Measurements from ENCODE around the gene LCMT1.

Gene LCMT1

GRCh38 chr16:25083065-25083464, 28.5 kb upstream of the LCMT1 start:
- no peak for TF ChIP-seq CTCF (IDR thresholded peaks at IDR 0.05; ENCODE audit: control insufficient read depth, insufficient read depth, low read depth, low read length, missing control alignments)
- no peak overlapping the region for H3K4me3 ChIP-seq (ENCODE audit: control insufficient read depth, low read depth, low read length)
- DNase-seq (ENCODE audit: low read depth), result no peak

DNA sequence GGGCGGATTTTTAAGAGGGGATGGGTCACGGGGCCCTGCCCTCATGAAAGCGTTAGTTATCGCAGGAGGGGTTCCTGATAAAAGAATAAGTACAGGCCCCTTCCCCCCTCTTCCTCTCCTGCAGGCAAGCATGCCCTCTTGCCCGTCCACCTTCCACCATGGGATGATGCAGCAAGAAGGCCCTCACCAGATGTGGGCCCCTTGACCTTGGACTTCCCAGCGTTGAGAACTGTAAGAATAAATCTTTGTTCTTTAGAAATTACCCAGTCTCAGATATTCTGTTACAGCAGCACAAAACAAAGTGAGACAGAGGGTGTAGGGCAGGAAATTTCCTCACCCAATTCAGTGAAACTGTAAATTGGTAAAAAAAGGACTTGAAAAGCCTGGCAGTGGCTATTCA, 27.8 kb upstream of the LCMT1 start:
- DNase-seq (ENCODE audit: low read depth), result no peak
- H3K4me3 ChIP-seq (ENCODE audit: control insufficient read depth, low read depth, low read length), result no peak overlapping the region
- no peak for TF ChIP-seq CTCF (IDR thresholded peaks at IDR 0.05; ENCODE audit: control insufficient read depth, insufficient read depth, low read depth, low read length, missing control alignments)

- no peak for TF ChIP-seq CTCF (IDR thresholded peaks at IDR 0.05; ENCODE audit: control insufficient read depth, insufficient read depth, low read depth, low read length, missing control alignments)
- no peak for DNase-seq (ENCODE audit: low read depth)
- H3K4me3 ChIP-seq (ENCODE audit: control insufficient read depth, low read depth, low read length), result no peak overlapping the region
Measured at GRCh38 chr16:25084797-25085196, 26.7 kb upstream of the LCMT1 start.

- DNase-seq (ENCODE audit: low read depth), result no peak
- no peak for TF ChIP-seq CTCF (IDR thresholded peaks at IDR 0.05; ENCODE audit: control insufficient read depth, insufficient read depth, low read depth, low read length, missing control alignments)
- no peak overlapping the region for H3K4me3 ChIP-seq (ENCODE audit: control insufficient read depth, low read depth, low read length)
Measured at GRCh38 chr16:25087761-25088160, 23.8 kb upstream of the LCMT1 start.

DNA sequence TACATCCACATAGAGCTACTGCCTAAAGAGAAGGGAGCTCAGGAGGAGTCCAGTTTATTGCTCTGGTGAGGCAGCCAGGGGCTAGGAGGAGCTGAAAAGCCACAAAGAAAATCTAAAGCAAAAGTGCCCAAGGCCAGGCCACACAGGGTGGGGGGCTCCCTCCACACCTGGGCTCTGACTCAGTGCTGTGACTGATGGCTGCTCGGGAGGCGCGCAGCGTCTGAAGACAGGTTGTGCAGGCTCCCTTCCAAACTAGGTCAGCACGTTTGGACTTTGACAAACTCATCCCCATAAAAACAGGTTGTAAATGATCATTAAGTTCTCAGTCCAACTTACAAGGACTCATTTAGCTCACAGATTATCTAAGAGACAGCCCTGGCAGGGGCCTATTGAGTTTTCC, 22.2 kb upstream of the LCMT1 start:
- H3K4me3 ChIP-seq (ENCODE audit: control insufficient read depth, low read depth, low read length), result no peak overlapping the region
- no peak for TF ChIP-seq CTCF (IDR thresholded peaks at IDR 0.05; ENCODE audit: control insufficient read depth, insufficient read depth, low read depth, low read length, missing control alignments)
- no peak for DNase-seq (ENCODE audit: low read depth)

- DNase-seq (ENCODE audit: low read depth), result no peak
- no peak overlapping the region for H3K4me3 ChIP-seq (ENCODE audit: control insufficient read depth, low read depth, low read length)
- TF ChIP-seq CTCF (IDR thresholded peaks at IDR 0.05; ENCODE audit: control insufficient read depth, insufficient read depth, low read depth, low read length, missing control alignments), result no peak
Measured at GRCh38 chr16:25092441-25092840, 19.1 kb upstream of the LCMT1 start.
